RWPE2 (cell line): ENCODE data around the gene MTERF1.
"Not testable (repeated sequence)": the region's sequence is repeated elsewhere in the genome, so short reads cannot be mapped to it uniquely, and the experiment has no call there.

ENCODE experiments used
- ATAC-seq: fragments of 200-7000 bp; cut with Tn5 transposase; 3 replicates; pipeline ENCODE4 v1.9.1; 2021; ENCODE audit warnings: low read depth
- DNase-seq: peaks from one replicate; pipeline ENCODE4 v3.0.0-alpha.2; 2020; ENCODE audit warnings: low spot score
- H3K27ac ChIP-seq: fragments of 450-650 bp; 2 replicates; pipeline ENCODE4 v1.5.1; 2017; ENCODE audit warnings: mild to moderate bottlenecking; ENCODE audit not compliant: poor library complexity, severe bottlenecking
- H3K27me3 ChIP-seq: fragments of 250-450 bp; sonication (Bioruptor Pico); 2 replicates; pipeline ENCODE4 v1.5.1; 2021; ENCODE audit warnings: mild to moderate bottlenecking, moderate library complexity; ENCODE audit not compliant: insufficient read depth, poor library complexity, severe bottlenecking
- H3K36me3 ChIP-seq: fragments of 250-450 bp; sonication (Bioruptor Pico); 2 replicates; pipeline ENCODE4 v1.5.1; 2020; ENCODE audit warnings: low read depth, mild to moderate bottlenecking, moderate library complexity
- H3K4me1 ChIP-seq: fragments of 250-450 bp; sonication (Bioruptor Pico); 2 replicates; pipeline ENCODE4 v1.5.1; 2021; ENCODE audit warnings: mild to moderate bottlenecking, moderate library complexity; ENCODE audit not compliant: insufficient read depth, poor library complexity, severe bottlenecking
- H3K4me3 ChIP-seq: fragments of 250-450 bp; sonication (Bioruptor Pico); 2 replicates; pipeline ENCODE4 v1.5.1; 2021; ENCODE audit warnings: mild to moderate bottlenecking, moderate library complexity; ENCODE audit not compliant: severe bottlenecking
- H3K9me3 ChIP-seq: fragments of 250-450 bp; sonication (Bioruptor Pico); 2 replicates; pipeline ENCODE4 v1.5.1; 2021; ENCODE audit warnings: mild to moderate bottlenecking, moderate library complexity; ENCODE audit not compliant: severe bottlenecking
- CTCF ChIP-seq: fragments of 450-650 bp; IDR thresholded peaks from one replicate; pipeline ENCODE4 v1.5.1; 2017; ENCODE audit warnings: mild to moderate bottlenecking, moderate library complexity; ENCODE audit not compliant: poor library complexity, severe bottlenecking

MTERF1 gene

GRCh38 chr7:91872069-91872468 is 8.4 kb downstream of the MTERF1 start:
- Histone ChIP-seq H3K4me3 (no peak overlapping the region), H3K9me3 (peaks cover 2% of the 10 kb centered on the region), H3K27ac (no peak overlapping the region), H3K27me3 (no peaks in the 10 kb centered on the region), H3K36me3 (peaks cover 51% of the 10 kb centered on the region), H3K4me1 (peaks cover 4% of the 10 kb centered on the region)
- no peak for TF ChIP-seq CTCF
- ATAC-seq: no peak
- DNase-seq: no peak

- DNase-seq (no peak), ATAC-seq (0 out of 3 replicates have a peak, but pooled peaks have one; percentile 27)
- H3K36me3 ChIP-seq: peaks cover 28% of the 10 kb centered on the region
- H3K4me3 ChIP-seq: no peak overlapping the region
- no peaks in the 10 kb centered on the region for H3K27me3 ChIP-seq
- H3K9me3 ChIP-seq: no peaks in the 10 kb centered on the region
- H3K4me1 ChIP-seq: no peaks in the 10 kb centered on the region
- H3K27ac ChIP-seq: no peak overlapping the region
- TF ChIP-seq CTCF: peak; percentile 22
These were observed 10.8 kb downstream of the MTERF1 start for GRCh38 chr7:91869661-91870060.

- TF ChIP-seq CTCF: no peak
- H3K27me3 ChIP-seq: no peaks in the 10 kb centered on the region
- no peak overlapping the region for H3K27ac ChIP-seq
- H3K4me3 ChIP-seq: no peak overlapping the region
- no peaks in the 10 kb centered on the region for H3K9me3 ChIP-seq
- DNase-seq: no peak
- H3K36me3 ChIP-seq: no peaks in the 10 kb centered on the region
- ATAC-seq: no peak
- H3K4me1 ChIP-seq: no peaks in the 10 kb centered on the region
These were observed 13.8 kb downstream of the MTERF1 start for GRCh38 chr7:91866599-91867148.

- ATAC-seq: no peak
These were observed 15.0 kb downstream of the MTERF1 start for GRCh38 chr7:91865511-91865910.

GRCh38 chr7:91864604-91865003 is 15.9 kb downstream of the MTERF1 start:
- DNase-seq, ATAC-seq, H3K4me3 ChIP-seq, H3K36me3 ChIP-seq, H3K9me3 ChIP-seq, H3K27ac ChIP-seq, H3K27me3 ChIP-seq, H3K4me1 ChIP-seq: not testable (repeated sequence)

More at GRCh38 chr7:91865511-91865910, 15.0 kb downstream of the MTERF1 start:
- DNase-seq: no peak
- Histone ChIP-seq H3K4me3 (no peak overlapping the region), H3K9me3 (no peaks in the 10 kb centered on the region), H3K36me3 (no peaks in the 10 kb centered on the region), H3K27ac (no peak overlapping the region), H3K27me3 (no peaks in the 10 kb centered on the region), H3K4me1 (no peaks in the 10 kb centered on the region)
- no peak for TF ChIP-seq CTCF
